Skeletal muscle tissue (tissue), 4 donors: ENCODE data around the gene CRB2. TPM values are rescaled to one million over a fixed set of nuclear protein-coding genes. Genes with fewer than 3 reads are reported as not detected.

Source experiments
- H3K27ac ChIP-seq: one replicate; pipeline ENCODE4 v1.7.0; 2013; ENCODE audit warnings: mild to moderate bottlenecking, low read depth, low read length, inconsistent platforms
- H3K27me3 ChIP-seq, 3 donors: one replicate each; pipeline ENCODE4 v1.7.0; 2013; ENCODE audit warnings: low read length in 3 of 3; ENCODE audit not compliant: control insufficient read depth in 3 of 3, insufficient read depth in 3 of 3
- H3K36me3 ChIP-seq, 3 donors: one replicate each; pipeline ENCODE4 v1.7.0; 2013; ENCODE audit warnings: low read length in 3 of 3; ENCODE audit not compliant: control insufficient read depth in 3 of 3, insufficient read depth in 3 of 3
- H3K4me1 ChIP-seq, 3 donors: one replicate each; pipeline ENCODE4 v1.7.0; 2013; ENCODE audit warnings: low read length in 3 of 3, mild to moderate bottlenecking in 3 of 3; ENCODE audit not compliant: control insufficient read depth in 3 of 3, insufficient read depth in 3 of 3
- H3K4me3 ChIP-seq, 3 donors: one replicate each; pipeline ENCODE4 v1.7.0; 2013; ENCODE audit warnings: low read length in 3 of 3
- H3K9ac ChIP-seq, 3 donors: one replicate each; pipeline ENCODE4 v1.7.0; 2013; ENCODE audit warnings: low read length in 3 of 3, mild to moderate bottlenecking in 3 of 3, moderate library complexity in 2 of 3, low read depth in 1 of 3
- H3K9me3 ChIP-seq, 3 donors: one replicate each; pipeline ENCODE4 v1.7.0; 2013; ENCODE audit warnings: low read length in 3 of 3; ENCODE audit not compliant: control insufficient read depth in 3 of 3
- total RNA-seq: library from RNA; depleted of rRNA; stranded (reverse); fragments of >200 nt; gene quantifications from one replicate; pipeline ENCODE4 v1.2.3, GENCODE V29; 2014
- donor health status: Osteomylitis.

Gene CRB2
- total RNA-seq, 1 donor from 2014 or later: under 0.01 TPM

GRCh38 chr9:123378956-123379660 is 23.1 kb downstream of the CRB2 start:
- no peak overlapping the region for H3K4me3 ChIP-seq
- H3K27ac ChIP-seq: no peak overlapping the region
- no peaks in the 10 kb centered on the region for H3K9me3 ChIP-seq
- H3K9ac ChIP-seq: no peak overlapping the region
- H3K36me3 ChIP-seq: peaks cover 0 to 7% (median 2%) of the 10 kb centered on the region in 3 donors
- H3K27me3 ChIP-seq: peaks cover 17 to 20% (median 19%) of the 10 kb centered on the region in 3 donors
- peaks cover 0 to 5% (median 2%) of the 10 kb centered on the region in 3 donors for H3K4me1 ChIP-seq

DNA sequence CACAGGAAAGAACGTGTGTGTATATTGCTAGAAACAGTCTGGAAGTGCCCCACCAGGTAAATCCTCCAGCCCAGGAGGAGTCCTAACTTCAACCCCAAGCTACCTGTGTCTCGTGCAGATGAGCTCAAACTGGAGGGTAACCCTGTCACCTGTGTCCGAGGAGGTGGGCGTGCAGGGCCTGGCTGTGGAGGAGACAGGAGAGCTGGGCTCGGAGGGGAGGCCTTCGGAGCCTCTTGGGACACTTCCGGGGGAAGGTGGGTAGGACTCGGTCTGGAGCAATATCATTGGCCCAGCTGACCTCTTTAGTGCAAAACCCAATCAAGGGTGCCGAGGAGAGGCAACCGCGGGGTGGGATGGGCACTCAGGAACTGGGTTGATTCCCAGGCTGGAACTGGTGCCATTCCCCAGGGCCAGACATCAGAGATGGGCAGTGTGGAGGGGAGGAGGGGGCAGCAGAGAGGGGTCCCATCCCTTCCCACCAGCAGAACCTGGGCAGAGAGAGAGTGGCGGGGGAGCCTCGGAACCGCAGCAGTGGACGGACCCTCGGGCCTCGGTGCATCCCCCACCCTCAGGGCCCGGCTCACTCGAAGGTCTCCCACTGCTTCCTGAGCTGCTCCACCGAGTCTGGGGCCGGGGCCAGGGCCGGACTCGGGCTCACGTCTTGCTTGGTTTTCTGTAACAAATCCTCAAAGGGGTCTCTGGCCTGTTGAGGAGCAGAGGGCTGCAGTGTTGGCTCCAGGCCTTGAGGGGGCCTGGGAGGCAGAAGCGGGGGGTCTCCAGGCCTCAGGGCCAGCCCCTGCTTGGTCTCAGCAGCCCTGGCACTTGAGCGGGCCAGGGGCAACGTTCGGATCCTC is 25.1 kb downstream of the CRB2 start:
- Histone ChIP-seq H3K9me3 (no peaks in the 10 kb centered on the region), H3K4me1 (no peaks in the 10 kb centered on the region), H3K36me3 (peaks cover 0 to 7% (median 2%) of the 10 kb centered on the region in 3 donors), H3K9ac (no peak overlapping the region), H3K27me3 (peaks cover 0 to under 1% (median 0%) of the 10 kb centered on the region in 3 donors), H3K27ac (no peak overlapping the region), H3K4me3 (no peak overlapping the region)

GRCh38 chr9:123382653-123383511 is 26.9 kb downstream of the CRB2 start:
- H3K27me3 ChIP-seq: no peaks in the 10 kb centered on the region
- H3K4me1 ChIP-seq: no peaks in the 10 kb centered on the region
- H3K9ac ChIP-seq: no peak overlapping the region
- peaks cover 0 to 7% (median 2%) of the 10 kb centered on the region in 3 donors for H3K36me3 ChIP-seq
- H3K9me3 ChIP-seq: no peaks in the 10 kb centered on the region
- H3K27ac ChIP-seq: no peak overlapping the region
- no peak overlapping the region for H3K4me3 ChIP-seq

- no peak overlapping the region for H3K9ac ChIP-seq
- H3K4me3 ChIP-seq: no peak overlapping the region
- H3K27me3 ChIP-seq: no peaks in the 10 kb centered on the region
- H3K27ac ChIP-seq: no peak overlapping the region
- peaks cover 0 to 7% (median 2%) of the 10 kb centered on the region in 3 donors for H3K36me3 ChIP-seq
- no peaks in the 10 kb centered on the region for H3K4me1 ChIP-seq
- H3K9me3 ChIP-seq: no peaks in the 10 kb centered on the region
Observed at GRCh38 chr9:123383512-123384170, 27.6 kb downstream of the CRB2 start.

GRCh38 chr9:123387686-123388085 is 31.7 kb downstream of the CRB2 start:
- Histone ChIP-seq H3K4me3 (no peak overlapping the region), H3K4me1 (no peaks in the 10 kb centered on the region), H3K36me3 (peaks cover 0 to 7% (median 2%) of the 10 kb centered on the region in 3 donors), H3K27ac (no peak overlapping the region), H3K9ac (no peak overlapping the region), H3K9me3 (no peaks in the 10 kb centered on the region), H3K27me3 (no peaks in the 10 kb centered on the region)

GRCh38 chr9:123389070-123389469 is 33.1 kb downstream of the CRB2 start:
- no peaks in the 10 kb centered on the region for H3K27me3 ChIP-seq
- H3K9me3 ChIP-seq: peaks cover 0 to 2% (median 0%) of the 10 kb centered on the region in 3 donors
- H3K4me1 ChIP-seq: no peaks in the 10 kb centered on the region
- no peak overlapping the region for H3K4me3 ChIP-seq
- no peak overlapping the region for H3K27ac ChIP-seq
- no peak overlapping the region for H3K9ac ChIP-seq
- no peaks in the 10 kb centered on the region for H3K36me3 ChIP-seq

DNA sequence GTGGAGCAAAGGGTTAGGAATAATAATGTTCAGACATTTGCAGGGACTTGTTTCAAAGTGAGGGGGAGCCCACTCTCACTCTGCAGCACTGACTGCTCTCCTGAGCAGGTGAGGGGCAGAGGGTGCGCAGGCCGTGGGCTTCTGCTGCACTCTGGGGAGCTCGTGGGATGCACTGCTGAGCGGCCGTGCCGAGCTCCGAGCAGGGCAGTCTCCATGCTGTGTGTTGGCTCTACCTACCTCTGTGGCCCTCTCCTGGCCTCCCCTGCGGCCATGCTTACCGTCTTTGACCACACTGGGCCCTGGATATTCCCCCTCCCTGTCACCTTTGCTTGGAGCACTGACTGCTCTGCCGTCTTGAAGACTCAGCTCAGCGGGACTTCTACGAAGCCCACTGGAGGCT is 33.7 kb downstream of the CRB2 start:
- Histone ChIP-seq H3K9ac (no peak overlapping the region), H3K9me3 (peaks cover 0 to 2% (median 0%) of the 10 kb centered on the region in 3 donors), H3K36me3 (no peaks in the 10 kb centered on the region)

DNA sequence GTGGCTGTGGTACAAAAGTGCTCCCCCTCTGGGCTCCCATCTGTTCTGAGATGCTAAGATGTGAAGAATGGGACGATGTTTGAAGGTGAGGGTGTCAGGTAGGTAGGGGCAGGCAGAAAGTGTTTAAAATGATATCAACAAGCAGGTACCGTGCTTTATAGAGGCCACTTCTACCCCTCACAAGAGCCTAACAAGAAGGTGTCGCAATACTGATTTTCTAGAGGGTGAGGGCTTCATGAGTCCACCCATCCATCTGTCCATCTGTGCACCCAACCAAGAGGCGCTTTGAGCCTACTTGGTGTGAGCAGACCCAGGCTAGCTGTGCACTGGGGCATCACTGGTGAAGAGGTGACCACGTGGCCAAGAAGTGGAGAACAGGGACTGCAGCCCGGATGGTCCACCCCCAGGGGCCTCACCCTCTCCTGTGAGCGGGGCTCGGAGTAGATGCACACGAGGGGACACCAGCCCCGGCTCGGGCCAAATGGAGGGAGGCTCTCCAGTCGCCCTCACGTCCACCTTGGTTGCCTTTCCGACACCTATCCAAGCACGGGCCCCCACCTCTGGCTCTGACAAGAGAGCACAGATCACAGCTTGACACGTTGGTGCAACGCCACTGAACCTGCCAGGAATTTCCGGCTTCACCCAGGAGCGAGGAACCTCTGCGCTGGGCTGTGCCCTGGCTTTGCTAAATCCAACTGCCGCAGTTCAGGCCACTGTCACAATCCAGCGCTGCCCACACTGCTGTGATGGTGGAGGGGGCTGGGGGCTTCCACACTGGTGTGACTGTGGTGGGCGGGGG is 34.5 kb downstream of the CRB2 start:
- no peaks in the 10 kb centered on the region for H3K36me3 ChIP-seq
- H3K27ac ChIP-seq: no peak overlapping the region
- no peak overlapping the region for H3K9ac ChIP-seq
- peaks cover 0 to 2% (median 0%) of the 10 kb centered on the region in 3 donors for H3K9me3 ChIP-seq
- no peaks in the 10 kb centered on the region for H3K4me1 ChIP-seq
- H3K4me3 ChIP-seq: no peak overlapping the region
- no peaks in the 10 kb centered on the region for H3K27me3 ChIP-seq

More for the DNA sequence above, 33.7 kb downstream of the CRB2 start:
- no peaks in the 10 kb centered on the region for H3K4me1 ChIP-seq
- no peak overlapping the region for H3K4me3 ChIP-seq
- no peaks in the 10 kb centered on the region for H3K27me3 ChIP-seq
- H3K27ac ChIP-seq: no peak overlapping the region

DNA sequence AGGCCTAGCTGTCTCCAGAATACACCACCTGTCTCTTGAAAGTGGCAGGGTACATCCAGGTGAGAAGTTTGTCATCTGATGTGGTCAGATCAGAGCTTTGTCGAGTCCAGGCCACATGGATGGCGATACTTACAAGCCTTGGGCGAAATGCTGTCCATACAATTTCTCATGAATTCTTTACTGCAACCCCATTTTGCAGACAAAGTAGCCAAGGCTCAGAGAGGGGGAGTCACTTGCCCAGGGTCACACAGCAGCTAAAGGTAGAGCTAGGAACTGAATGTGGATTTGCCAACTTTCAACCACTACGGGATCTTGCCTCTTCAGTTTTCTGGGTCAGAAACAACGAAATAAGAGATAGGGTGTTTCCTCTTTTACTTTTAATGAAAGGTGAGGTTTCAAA is 35.2 kb downstream of the CRB2 start:
- Histone ChIP-seq H3K36me3 (no peaks in the 10 kb centered on the region), H3K4me1 (no peaks in the 10 kb centered on the region), H3K9ac (no peak overlapping the region), H3K27ac (no peak overlapping the region), H3K4me3 (no peak overlapping the region), H3K27me3 (no peaks in the 10 kb centered on the region), H3K9me3 (peaks cover 0 to 2% (median 0%) of the 10 kb centered on the region in 3 donors)
